Activated CD4-positive, alpha-beta T cell treated with anti-CD3 and anti-CD28 coated beads, Interleukin-2, amount 10 ng/mL, durations not matched to agents 7 days and 5 days (primary cell): Measurements from ENCODE around the gene TEX53. TPM values are rescaled to one million over a fixed set of nuclear protein-coding genes. Genes with fewer than 3 reads are reported as not detected.

ENCODE experiments used
- CTCF ChIA-PET: fragments of 350-600 bp; sonication (Branson Sonifier 250); formaldehyde crosslinking; loops from one replicate; lab custom pipeline; 2021; ENCODE audit warnings: antibody characterized with exemption; lab: Charles Lee
- POLR2A ChIA-PET: fragments of 350-600 bp; sonication (Branson Sonifier 250); formaldehyde crosslinking; loops from one replicate; lab custom pipeline; 2021; ENCODE audit warnings: antibody characterized with exemption; lab: Charles Lee
- DNase-seq: peaks from one replicate; pipeline ENCODE4 v3.0.0-alpha.2; 2020
- H3K27ac Mint-ChIP-seq: one replicate; pipeline ENCODE4 v1.8.0; 2021; ENCODE audit warnings: mild to moderate bottlenecking, moderate library complexity, mixed read lengths
- H3K27me3 Mint-ChIP-seq: one replicate; pipeline ENCODE4 v1.8.0; 2021; ENCODE audit warnings: mixed read lengths
- H3K36me3 Mint-ChIP-seq: one replicate; pipeline ENCODE4 v1.8.0; 2021; ENCODE audit warnings: low read depth, mixed read lengths
- H3K4me1 Mint-ChIP-seq: one replicate; pipeline ENCODE4 v1.8.0; 2021; ENCODE audit warnings: mixed read lengths
- H3K4me3 Mint-ChIP-seq: one replicate; pipeline ENCODE4 v1.8.0; 2021; ENCODE audit warnings: mild to moderate bottlenecking, moderate library complexity, mixed read lengths
- H3K9me3 Mint-ChIP-seq: one replicate; pipeline ENCODE4 v1.8.0; 2021; ENCODE audit warnings: mixed read lengths
- total RNA-seq, 2 experiments: library from RNA; stranded (reverse); gene quantifications; one replicate each; pipeline ENCODE4 v1.2.3, GENCODE V29; 2021

Gene TEX53
- total RNA-seq, result not detected

- no peaks in the 10 kb centered on the region for H3K9me3 Mint-ChIP-seq
- POLR2A ChIA-PET, result no interaction called here
Observed at GRCh38 chr9:114657705-114658104, at the start of gene TEX53. Gene TEX53 (minus strand): TSS chr9:114657805. CDS start chr9:114657774, 31 bp downstream.

GRCh38 chr9:114706711-114707110, 49.1 kb upstream of the TEX53 start:
- CTCF ChIA-PET, result interaction anchor here (1.1 to 5.6 kb wide), 7 partner anchors 8 to 17 kb away, joined by 4 to 42 read pairs (median 7); no protein-coding TSS in a partner anchor
- H3K27me3 Mint-ChIP-seq, result no peaks in the 10 kb centered on the region
- H3K4me1 Mint-ChIP-seq, result peaks cover 69% of the 10 kb centered on the region

More at GRCh38 chr9:114657705-114658104, at the start of gene TEX53:
- Mint-ChIP-seq H3K36me3 (no peaks in the 10 kb centered on the region), H3K27me3 (peaks cover under 1% of the 10 kb centered on the region), H3K4me3 (no peak within 1 kb of the TSS), H3K27ac (no peak within 1 kb of the TSS), H3K4me1 (peaks cover 17% of the 10 kb centered on the region)
- no peak for DNase-seq
- CTCF ChIA-PET, result interaction anchor here (0.6 to 1.8 kb wide), 5 partner anchors 23 to 254 kb away, joined by 3 to 6 read pairs (median 5); no protein-coding TSS in a partner anchor

DNA sequence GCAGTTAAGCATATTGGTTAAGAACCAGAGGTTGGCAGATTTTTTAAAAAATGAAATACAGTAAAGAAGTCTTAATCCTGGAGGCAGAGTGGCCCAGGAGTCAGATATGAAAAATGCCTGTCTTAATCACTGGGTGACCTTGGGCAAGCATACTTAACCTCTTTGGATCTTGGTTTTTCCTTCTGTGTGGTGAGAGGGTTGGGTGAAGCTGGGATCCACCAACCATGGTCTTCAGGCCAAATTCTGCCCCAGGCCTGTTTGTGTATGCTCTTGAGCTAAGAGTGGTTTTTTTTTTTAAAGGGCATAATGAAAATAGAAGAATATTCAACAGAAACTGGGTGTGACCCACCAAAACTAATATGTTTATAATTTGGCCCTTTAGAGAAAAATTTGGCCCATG, 44.4 kb upstream of the TEX53 start:
- Mint-ChIP-seq H3K4me3 (no peak overlapping the region), H3K27ac (no peak overlapping the region), H3K4me1 (peaks cover 70% of the 10 kb centered on the region), H3K36me3 (peaks cover 50% of the 10 kb centered on the region), H3K9me3 (peaks cover 16% of the 10 kb centered on the region), H3K27me3 (no peaks in the 10 kb centered on the region)
- ChIA-PET POLR2A (no interaction called here), CTCF (interaction anchor here (0.9 to 1.3 kb wide), 3 partner anchors 10 to 48 kb away, joined by 3 to 4 read pairs (median 4); no protein-coding TSS in a partner anchor)
- no peak for DNase-seq

More at GRCh38 chr9:114706711-114707110, 49.1 kb upstream of the TEX53 start:
- H3K27ac Mint-ChIP-seq, result peak overlapping the region; percentile 61
- peaks cover 17% of the 10 kb centered on the region for H3K9me3 Mint-ChIP-seq
- peaks cover 35% of the 10 kb centered on the region for H3K36me3 Mint-ChIP-seq
- POLR2A ChIA-PET, result interaction anchor here (0.6 kb wide), 1 partner anchor 355 kb away, joined by 3 read pairs; no protein-coding TSS in a partner anchor
- H3K4me3 Mint-ChIP-seq, result no peak overlapping the region
- no peak for DNase-seq

- ChIA-PET CTCF (interaction anchor here (1.0 to 6.4 kb wide), 4 partner anchors 10 to 20 kb away, joined by 3 to 42 read pairs (median 3); no protein-coding TSS in a partner anchor), POLR2A (no interaction called here)
- Mint-ChIP-seq H3K4me3 (peak overlapping the region; percentile 39), H3K27me3 (no peaks in the 10 kb centered on the region), H3K4me1 (peaks cover 88% of the 10 kb centered on the region), H3K36me3 (peaks cover 46% of the 10 kb centered on the region), H3K27ac (peak overlapping the region; percentile 95), H3K9me3 (peaks cover 19% of the 10 kb centered on the region)
- DNase-seq, result no peak
Observed at GRCh38 chr9:114697951-114698351, 40.3 kb upstream of the TEX53 start.

DNA sequence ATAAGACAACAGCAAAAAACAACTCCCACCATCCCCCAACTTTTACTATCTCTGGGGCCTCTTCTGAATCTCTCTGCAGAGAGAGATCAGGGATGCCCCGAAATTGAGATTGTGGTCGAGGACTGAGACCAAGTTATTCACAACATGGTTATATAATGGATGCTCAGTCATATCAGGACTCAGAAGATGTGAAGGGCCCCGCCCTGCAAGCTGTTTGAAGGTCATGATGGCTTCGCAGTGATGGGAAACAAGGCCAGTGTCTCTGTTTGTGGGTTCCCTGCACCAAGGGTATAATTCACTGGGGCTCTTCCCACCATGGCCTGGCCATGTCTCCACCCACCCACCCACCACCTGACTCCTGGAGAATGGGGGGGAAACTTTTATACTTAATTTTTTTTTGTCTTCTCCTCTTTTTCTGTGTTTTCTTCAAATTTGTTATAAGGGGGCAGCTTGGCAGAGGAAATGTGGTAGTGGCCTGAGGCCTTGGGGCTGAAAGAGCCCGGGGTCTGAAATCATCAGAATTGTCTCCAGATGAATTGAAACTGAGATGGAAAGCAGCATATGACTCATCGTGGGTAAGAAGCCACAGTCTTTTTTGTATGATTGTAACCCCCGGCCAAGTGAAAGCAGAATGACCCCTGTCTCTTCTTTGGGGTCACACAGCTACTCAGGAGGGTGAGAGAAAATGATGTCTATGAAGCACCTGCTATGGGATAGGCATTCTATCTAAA, 39.4 kb upstream of the TEX53 start:
- Mint-ChIP-seq H3K9me3 (peaks cover 17% of the 10 kb centered on the region), H3K4me3 (peak overlapping the region; percentile 33), H3K36me3 (peaks cover 44% of the 10 kb centered on the region), H3K27me3 (no peaks in the 10 kb centered on the region), H3K4me1 (peaks cover 93% of the 10 kb centered on the region), H3K27ac (peak overlapping the region; percentile 95)
- ChIA-PET POLR2A (no interaction called here), CTCF (interaction anchor here (0.6 to 6.4 kb wide), 3 partner anchors 11 to 323 kb away, joined by 4 to 42 read pairs (median 12); no protein-coding TSS in a partner anchor)
- peak; percentile 77 for DNase-seq

GRCh38 chr9:114695948-114696347, 38.3 kb upstream of the TEX53 start:
- POLR2A ChIA-PET, result no interaction called here
- Mint-ChIP-seq H3K27ac (peak overlapping the region; percentile 95), H3K9me3 (peaks cover 15% of the 10 kb centered on the region), H3K27me3 (no peaks in the 10 kb centered on the region), H3K4me1 (peaks cover 95% of the 10 kb centered on the region), H3K36me3 (peaks cover 42% of the 10 kb centered on the region), H3K4me3 (no peak overlapping the region)
- no peak for DNase-seq
- CTCF ChIA-PET, result interaction anchor here (1.1 to 6.4 kb wide), 4 partner anchors 10 to 211 kb away, joined by 3 to 42 read pairs (median 9); partner anchors contain the start of gene TEX48

- H3K4me3 Mint-ChIP-seq, result no peak overlapping the region
- H3K4me1 Mint-ChIP-seq, result peaks cover 95% of the 10 kb centered on the region
- H3K27ac Mint-ChIP-seq, result peak overlapping the region; percentile 80
- DNase-seq, result peak; percentile 41
- CTCF ChIA-PET, result interaction anchor here (0.6 to 6.4 kb wide), 12 partner anchors 9 to 289 kb away, joined by 3 to 42 read pairs (median 4); partner anchors contain the start of gene TEX48
- POLR2A ChIA-PET, result interaction anchor here (0.6 to 1.0 kb wide), 3 partner anchors 39 to 303 kb away, joined by 3 to 4 read pairs (median 4); no protein-coding TSS in a partner anchor
- H3K9me3 Mint-ChIP-seq, result peaks cover 18% of the 10 kb centered on the region
- H3K36me3 Mint-ChIP-seq, result peaks cover 44% of the 10 kb centered on the region
- H3K27me3 Mint-ChIP-seq, result no peaks in the 10 kb centered on the region
Observed at GRCh38 chr9:114694719-114695269, 37.2 kb upstream of the TEX53 start.

- H3K4me3 Mint-ChIP-seq, result no peak overlapping the region
- H3K9me3 Mint-ChIP-seq, result peaks cover 13% of the 10 kb centered on the region
- H3K27me3 Mint-ChIP-seq, result no peaks in the 10 kb centered on the region
- ChIA-PET POLR2A (interaction anchor here (0.6 kb wide), 1 partner anchor 302 kb away, joined by 3 read pairs; no protein-coding TSS in a partner anchor), CTCF (interaction anchor here (1.1 to 5.6 kb wide), 10 partner anchors 9 to 288 kb away, joined by 3 to 29 read pairs (median 5); partner anchors contain the start of gene TEX48)
- H3K27ac Mint-ChIP-seq, result peak overlapping the region; percentile 80
- H3K4me1 Mint-ChIP-seq, result peaks cover 94% of the 10 kb centered on the region
- peaks cover 38% of the 10 kb centered on the region for H3K36me3 Mint-ChIP-seq
- no peak for DNase-seq
Observed at GRCh38 chr9:114694146-114694545, 36.5 kb upstream of the TEX53 start.

DNA sequence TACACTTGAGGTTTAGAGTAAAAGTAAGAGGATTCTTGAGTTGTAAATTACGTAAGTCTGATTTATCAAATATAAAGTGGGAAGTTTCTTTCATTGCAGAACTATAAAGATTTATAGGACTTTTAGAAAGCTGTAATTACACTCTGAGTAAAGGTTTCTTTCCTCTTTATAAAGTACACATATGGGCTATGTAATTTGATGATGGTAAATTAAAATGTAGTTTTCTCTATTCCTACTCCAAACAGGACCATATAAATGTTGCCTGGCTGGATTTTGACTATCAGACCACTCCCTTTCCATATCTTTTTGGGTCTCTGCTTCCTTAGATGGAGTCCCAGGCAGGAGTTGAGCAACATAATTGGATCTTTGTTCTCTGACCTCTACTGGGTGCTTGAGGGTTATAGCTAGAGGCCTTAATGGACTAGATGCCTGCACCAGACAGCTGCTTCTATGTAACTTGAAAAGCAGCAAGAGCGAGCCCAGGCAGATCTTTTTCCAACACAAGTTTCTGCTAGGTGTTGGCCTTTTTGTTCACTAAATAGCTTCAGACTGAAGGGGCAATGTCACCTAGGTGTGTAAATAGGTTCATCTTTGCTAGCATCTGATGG, 35.7 kb upstream of the TEX53 start:
- no peaks in the 10 kb centered on the region for H3K27me3 Mint-ChIP-seq
- ChIA-PET CTCF (interaction anchor here (1.0 to 5.6 kb wide), 9 partner anchors 12 to 288 kb away, joined by 3 to 29 read pairs (median 5); partner anchors contain the start of gene TEX48), POLR2A (no interaction called here)
- no peak overlapping the region for H3K4me3 Mint-ChIP-seq
- peaks cover 16% of the 10 kb centered on the region for H3K9me3 Mint-ChIP-seq
- no peak for DNase-seq
- H3K27ac Mint-ChIP-seq, result peak overlapping the region; percentile 93
- peaks cover 94% of the 10 kb centered on the region for H3K4me1 Mint-ChIP-seq
- peaks cover 37% of the 10 kb centered on the region for H3K36me3 Mint-ChIP-seq

DNA sequence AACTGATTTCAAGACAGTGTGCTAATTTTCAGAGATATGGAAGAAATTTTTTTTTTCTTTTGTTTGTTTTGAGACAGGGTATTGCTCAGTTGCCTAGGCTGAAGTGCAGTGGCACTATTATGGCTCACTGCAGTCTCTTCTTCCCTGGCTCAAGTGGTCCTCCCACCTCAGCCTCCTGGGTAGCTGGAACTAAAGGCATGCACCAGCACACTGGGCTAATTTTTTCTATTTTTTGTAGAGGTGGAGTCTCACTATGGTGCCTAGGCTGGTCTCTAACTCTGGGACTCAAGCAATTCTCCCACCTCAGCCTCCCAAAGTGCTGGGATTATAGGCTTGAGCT, 34.3 kb upstream of the TEX53 start:
- POLR2A ChIA-PET, result interaction anchor here (0.8 to 2.0 kb wide), 3 partner anchors 27 to 237 kb away, joined by 3 to 7 read pairs (median 6); partner anchors contain the start of gene ATP6V1G1
- Mint-ChIP-seq H3K4me1 (peaks cover 91% of the 10 kb centered on the region), H3K36me3 (peaks cover 39% of the 10 kb centered on the region)

DNA sequence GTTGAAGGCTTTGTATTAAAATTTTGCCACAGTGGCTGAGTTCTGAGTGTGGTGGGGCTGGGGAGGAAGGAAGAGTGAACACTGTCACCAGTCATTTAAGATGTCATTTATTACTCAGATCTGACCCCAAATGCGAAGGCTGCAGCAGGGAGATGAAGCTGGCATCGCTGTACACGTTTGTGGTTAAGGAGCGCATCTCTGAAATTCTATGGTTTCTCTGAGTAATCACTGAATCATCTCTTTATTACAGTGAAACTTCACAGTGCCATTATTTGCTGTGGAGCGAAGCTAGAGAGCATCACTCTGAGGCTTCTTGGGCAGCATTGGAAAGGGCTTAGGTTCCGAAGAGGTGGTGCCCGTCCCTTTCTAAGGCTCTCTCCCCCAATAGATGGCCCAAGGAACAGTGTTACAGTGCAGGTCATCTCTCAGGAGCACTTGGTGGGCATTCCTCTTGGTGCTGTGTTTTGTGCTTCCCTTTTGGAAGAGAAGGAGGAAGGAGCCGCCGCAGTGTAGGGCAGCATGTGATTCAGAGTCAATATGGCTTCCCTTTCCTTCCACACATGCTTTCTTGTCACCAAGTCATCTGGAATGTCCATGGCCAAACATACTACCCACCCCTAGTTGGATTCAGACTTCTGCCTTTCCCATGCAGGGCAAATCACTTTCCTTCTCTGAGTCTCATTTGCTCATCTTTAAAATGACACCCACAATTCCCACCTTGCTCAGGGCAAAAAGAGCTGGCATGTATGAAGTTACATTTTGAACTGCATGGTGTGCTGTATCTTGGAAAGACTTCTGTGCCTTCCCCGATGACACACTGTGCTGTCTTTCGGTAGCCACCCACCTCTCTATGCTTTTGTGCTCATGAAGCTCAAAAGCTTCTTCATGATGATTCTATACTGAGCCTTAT, 33.7 kb upstream of the TEX53 start:
- Mint-ChIP-seq H3K27ac (peak overlapping the region; percentile 93), H3K27me3 (no peaks in the 10 kb centered on the region), H3K9me3 (peaks cover 17% of the 10 kb centered on the region), H3K36me3 (peaks cover 44% of the 10 kb centered on the region), H3K4me1 (peaks cover 90% of the 10 kb centered on the region), H3K4me3 (peak overlapping the region; percentile 44)
- CTCF ChIA-PET, result interaction anchor here (0.6 to 5.6 kb wide), 14 partner anchors 10 to 324 kb away, joined by 3 to 29 read pairs (median 4); partner anchors contain the start of gene TEX48
- peak; percentile 83 for DNase-seq
- POLR2A ChIA-PET, result interaction anchor here (0.8 to 2.0 kb wide), 3 partner anchors 28 to 238 kb away, joined by 3 to 7 read pairs (median 6); partner anchors contain the start of gene ATP6V1G1

More for the DNA sequence above, 34.3 kb upstream of the TEX53 start:
- H3K4me3 Mint-ChIP-seq, result no peak overlapping the region
- no peaks in the 10 kb centered on the region for H3K27me3 Mint-ChIP-seq
- no peak for DNase-seq
- CTCF ChIA-PET, result interaction anchor here (0.9 to 5.6 kb wide), 6 partner anchors 10 to 31 kb away, joined by 4 to 29 read pairs (median 6); partner anchors contain the start of gene TEX48
- H3K9me3 Mint-ChIP-seq, result peaks cover 15% of the 10 kb centered on the region
- H3K27ac Mint-ChIP-seq, result peak overlapping the region; percentile 93
